Adrenal gland (tissue), 5 donors: ENCODE data around the gene ZNF451.

Source experiments
- CTCF ChIP-seq, 6 experiments: fragments of 450-650 bp in 4 of 6; fragments of 200-600 bp in 2 of 6; sonication (generic) in 1 of 6; IDR thresholded peaks; 1 replicate in 5 of 6; 2 replicates in 1 of 6; pipeline versions ENCODE4 v1.5.1 to v1.8.0; 2016 to 2021; ENCODE audit warnings: antibody characterized with exemption in 6 of 6, mild to moderate bottlenecking in 2 of 6, moderate library complexity in 1 of 6
- POLR2A ChIP-seq, 2 donors: fragments of 450-650 bp; IDR thresholded peaks; one replicate each; pipeline ENCODE4 v1.6.1; 2017; ENCODE audit warnings: antibody characterized with exemption in 2 of 2, mild to moderate bottlenecking in 2 of 2, moderate library complexity in 1 of 2
- donor health status: DM: no; HTN: no; CAD: no.

GRCh38 chr6:57173886-57174510 lies 84.0 kb downstream of the ZNF451 start:
- TF ChIP-seq POLR2A (IDR thresholded peaks at IDR 0.05) (no peak), CTCF (IDR thresholded peaks at IDR 0.05) (no peak)
